K562 (cell line): Measurements from ENCODE around the gene NME4. TPM values are rescaled to one million over a fixed set of nuclear protein-coding genes. Genes with fewer than 3 reads are reported as not detected.

Experiments
- ATAC-seq: fragments of 200-7000 bp; cut with Tn5 transposase; 3 replicates; pipeline ENCODE4 v1.9.1; 2020; ENCODE audit warnings: moderate library complexity
- BruUV-seq: library from RNA; stranded (reverse); fragments of 400-500 nt; replicated peaks from 2 replicates; lab custom pipeline; 2021; lab: Mats Ljungman, UMichigan
- CTCF ChIA-PET: fragments of 300-600 bp; formaldehyde crosslinking; extraction: SDS; loops from one replicate; lab custom pipeline; 2021; ENCODE audit warnings: low intra/inter-chr PET ratio; lab: Yijun Ruan, JAX
- POLR2A ChIA-PET: fragments of 300-600, 350-650 bp; sonication (Branson Sonifier 250); formaldehyde crosslinking; extraction: SDS; loops from one replicate; lab custom pipeline; 2021; ENCODE audit warnings: antibody characterized with exemption, inconsistent platforms; lab: Yijun Ruan, JAX
- DNase-seq, 4 experiments: peaks; one replicate each; pipeline versions ENCODE4 v3.0.0 to v3.0.0-alpha.2; 2011 to 2018; ENCODE audit warnings: low spot score in 3 of 4, mixed read lengths in 3 of 4; ENCODE audit errors: extremely low read depth in 1 of 4
- FAIRE-seq: peaks from 2 replicates; lab custom pipeline; 2011; peaks lifted over from hg19 to GRCh38; lab: Jason Lieb, UNC
- H2AFZ ChIP-seq: 2 replicates; pipeline ENCODE4 v1.6.0; 2011; ENCODE audit warnings: low read depth, low read length, control low read depth, inconsistent platforms
- H3K27ac ChIP-seq: fragments of 200-600 bp; 3 replicates; pipeline ENCODE4 v1.8.0; 2011; ENCODE audit warnings: low read depth, mild to moderate bottlenecking, control low read depth, inconsistent platforms, low read length, moderate library complexity, mixed read lengths; ENCODE audit errors: extremely low read depth
- H3K27me3 ChIP-seq, 2 experiments: fragments of 300-600 bp in 1 of 2; 2 replicates in 1 of 2; 3 replicates in 1 of 2; pipeline versions ENCODE4 v1.6.0 to v1.8.0; 2011; ENCODE audit warnings: inconsistent platforms in 2 of 2, low read length in 2 of 2, mild to moderate bottlenecking in 1 of 2, mixed read lengths in 1 of 2, moderate library complexity in 1 of 2; ENCODE audit not compliant: control insufficient read depth in 2 of 2, insufficient read depth in 2 of 2
- H3K36me3 ChIP-seq: fragments of 300-600 bp; 3 replicates; pipeline ENCODE4 v1.8.0; 2011; ENCODE audit warnings: mild to moderate bottlenecking, low read length, inconsistent platforms; ENCODE audit not compliant: control insufficient read depth, insufficient read depth
- H3K4me1 ChIP-seq, 2 experiments: fragments of 200-600 bp in 1 of 2; replicated peaks in 1 of 2; 2 replicates in 1 of 2; 3 replicates in 1 of 2; pipeline versions ENCODE4 v1.5.1 to v1.8.0; 2011; ENCODE audit warnings: inconsistent platforms in 2 of 2, low read length in 2 of 2, mild to moderate bottlenecking in 1 of 2, mixed read lengths in 1 of 2, moderate library complexity in 1 of 2; ENCODE audit not compliant: control insufficient read depth in 2 of 2, insufficient read depth in 2 of 2
- H3K4me2 ChIP-seq: 2 replicates; pipeline ENCODE4 v1.6.1; 2011; ENCODE audit warnings: low read length, control low read depth, inconsistent platforms, mixed read lengths; ENCODE audit not compliant: insufficient read depth
- H3K4me3 ChIP-seq: fragments of 200-600 bp; sonication (generic), shearing (Covaris generic); 2 replicates; pipeline ENCODE4 v1.5.1; 2016; ENCODE audit warnings: control low read depth, inconsistent platforms
- H3K79me2 ChIP-seq: fragments of 200-600 bp; 3 replicates; pipeline ENCODE4 v1.8.0; 2011; ENCODE audit warnings: low read length, inconsistent platforms; ENCODE audit not compliant: control insufficient read depth, insufficient read depth
- H3K9ac ChIP-seq, 2 experiments: 2 replicates each; pipeline versions ENCODE4 v1.6.0 to v1.6.1; 2011; ENCODE audit warnings: low read depth in 2 of 2, low read length in 2 of 2, control low read depth in 1 of 2, inconsistent platforms in 1 of 2, mild to moderate bottlenecking in 1 of 2, mixed read lengths in 1 of 2; ENCODE audit not compliant: insufficient read depth in 1 of 2
- H3K9me1 ChIP-seq: one replicate; pipeline ENCODE4 v1.6.0; 2011; ENCODE audit warnings: inconsistent platforms, mild to moderate bottlenecking, low read length, moderate library complexity; ENCODE audit not compliant: control insufficient read depth, insufficient read depth
- H3K9me3 ChIP-seq: replicated peaks from 2 replicates; pipeline ENCODE4 v1.5.1; 2011; ENCODE audit warnings: low read depth, low read length, inconsistent platforms; ENCODE audit not compliant: control insufficient read depth, insufficient read depth
- H4K20me1 ChIP-seq: replicated peaks from 2 replicates; pipeline ENCODE4 v1.6.1; 2011; ENCODE audit warnings: low read length, inconsistent platforms, mixed read lengths; ENCODE audit not compliant: control insufficient read depth, insufficient read depth
- LARP7 ChIP-seq: fragments of 450-650 bp; IDR thresholded peaks from 2 replicates; pipeline ENCODE4 v1.6.1; 2016
- RBFOX2 ChIP-seq: fragments of 200-400 bp; formaldehyde crosslinking; IDR thresholded peaks from 2 replicates; pipeline ENCODE4 v1.6.1; 2017; ENCODE audit warnings: low read depth, mild to moderate bottlenecking, low read length, moderate library complexity
- REST ChIP-seq, 2 experiments: fragments of 450-650 bp; formaldehyde crosslinking in 1 of 2; IDR thresholded peaks; 2 replicates each; pipeline versions ENCODE4 v1.4.0 to v1.6.1; 2014 to 2020; ENCODE audit warnings: mild to moderate bottlenecking in 2 of 2, borderline replicate concordance in 1 of 2, low read depth in 1 of 2
- TCFL5 ChIP-seq: fragments of 250-450 bp; sonication (Bioruptor Pico); conservative IDR thresholded peaks from 2 replicates; pipeline ENCODE4 v1.6.1; 2021; ENCODE audit warnings: mild to moderate bottlenecking, moderate library complexity, matching md5 sums
- WGBS: fragments of 100-300 bp; shearing (Covaris generic); methylation state at CpG from one replicate; pipeline ENCODE4 v1.1.6; 2016; ENCODE audit warnings: low coverage, mixed read lengths; ENCODE audit not compliant: insufficient coverage; ENCODE audit errors: missing lambda C conversion rate; 5-methylcytosine and 5-hydroxymethylcytosine counted together
- in situ Hi-C: fragments of 300-500 bp; cut with MboI; formaldehyde crosslinking; loops from 4 replicates; pipeline ENCODE4 v1.15.0; 2018; ENCODE audit warnings: inconsistent platforms, mixed read lengths
- intact Hi-C: fragments of 100-400 bp; cut with micrococcal nuclease; formaldehyde crosslinking; loops from 2 replicates; pipeline ENCODE4 v1.14.2; 2022
- polyA plus RNA-seq, 8 experiments: library from polyadenylated mRNA; depleted of rRNA in 4 of 8; stranded (reverse) in 5 of 8; unstranded in 3 of 8; fragments of >200 nt; fragmentation: Nextera tagmentation in 2 of 8; fragmentation: Illumina TruSeq in 1 of 8; extraction: Ambion mirVana in 2 of 8; extraction: Trizol in 1 of 8; gene quantifications; 2 replicates each; pipeline versions ENCODE4 v1.2.1 to v1.2.3, GENCODE V29; 2011 to 2014; ENCODE audit warnings: inconsistent platforms in 1 of 8, missing spikeins in 1 of 8
- total RNA-seq, 7 experiments: library from RNA; depleted of rRNA in 6 of 7; stranded (reverse); fragments of >200 nt in 6 of 7; fragmentation: Illumina TruSeq in 2 of 7; extraction: Trizol in 2 of 7; gene quantifications; 2 replicates each; pipeline versions ENCODE4 v1.2.1 to v1.2.3, GENCODE V29; 2011 to 2021; ENCODE audit warnings: low replicate concordance in 1 of 7
- TF ChIP-seq, protein P1 (sequence below): fragments of 450-650 bp; formaldehyde crosslinking; IDR thresholded peaks from 2 replicates; pipeline ENCODE4 v1.4.0; 2020; ENCODE audit warnings: mild to moderate bottlenecking

NME4 gene
- total and polyA plus RNA-seq, 9 of the 15 experiments (the other 6 are each of a cell fraction or from before 2014, with no cell fraction given) = 15.4 to 264 (median 139) TPM

GRCh38 chr16:376817-377418 lies 20.1 kb upstream of the NME4 start:
- DNase-seq (no peak), ATAC-seq (no peak), FAIRE-seq (no peak)
- Histone ChIP-seq H3K27ac (no peak overlapping the region), H3K9ac (no peak overlapping the region), H3K79me2 (peaks cover 28% of the 10 kb centered on the region), H3K9me1 (no peaks in the 10 kb centered on the region), H4K20me1 (no peaks in the 10 kb centered on the region), H2AFZ (no peak overlapping the region), H3K4me2 (no peak overlapping the region), H3K9me3 (no peaks in the 10 kb centered on the region), H3K27me3 (no peaks in the 10 kb centered on the region), H3K36me3 (peaks cover 55% of the 10 kb centered on the region; the same call in 2 of the 3 replicates), H3K4me1 (peaks cover 0 to 55% of the 10 kb centered on the region in 2 experiments; a peak in 3 of 5 replicates), H3K4me3 (no peak overlapping the region)
- BruUV-seq = no TSS peak
- in situ Hi-C loops (no loop called here), intact Hi-C loops (no loop called here)
- ChIA-PET POLR2A (interaction anchor here (0.5 to 0.8 kb wide), 3 partner anchors 39 to 304 kb away, joined by 3 read pairs; no protein-coding TSS in a partner anchor), CTCF (no interaction called here)
- TF ChIP-seq REST (IDR thresholded peaks at IDR 0.05; ENCODE audit: borderline replicate concordance) (no peak), REST (CRISPR knock-in tag; IDR thresholded peaks at IDR 0.05; ENCODE audit: low read depth) (no peak), TCFL5 (CRISPR knock-in tag) (no peak), RBFOX2 (peak; percentile 5; the same call in 1 of the 2 replicates), LARP7 (no peak)
- TF ChIP-seq, protein P1, sequence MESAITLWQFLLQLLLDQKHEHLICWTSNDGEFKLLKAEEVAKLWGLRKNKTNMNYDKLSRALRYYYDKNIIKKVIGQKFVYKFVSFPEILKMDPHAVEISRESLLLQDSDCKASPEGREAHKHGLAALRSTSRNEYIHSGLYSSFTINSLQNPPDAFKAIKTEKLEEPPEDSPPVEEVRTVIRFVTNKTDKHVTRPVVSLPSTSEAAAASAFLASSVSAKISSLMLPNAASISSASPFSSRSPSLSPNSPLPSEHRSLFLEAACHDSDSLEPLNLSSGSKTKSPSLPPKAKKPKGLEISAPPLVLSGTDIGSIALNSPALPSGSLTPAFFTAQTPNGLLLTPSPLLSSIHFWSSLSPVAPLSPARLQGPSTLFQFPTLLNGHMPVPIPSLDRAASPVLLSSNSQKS = no peak
- WGBS = 99% methylated on average over 16 of the region's 26 CpGs
